ENCODE data around the gene DNAJC22.

DNA sequence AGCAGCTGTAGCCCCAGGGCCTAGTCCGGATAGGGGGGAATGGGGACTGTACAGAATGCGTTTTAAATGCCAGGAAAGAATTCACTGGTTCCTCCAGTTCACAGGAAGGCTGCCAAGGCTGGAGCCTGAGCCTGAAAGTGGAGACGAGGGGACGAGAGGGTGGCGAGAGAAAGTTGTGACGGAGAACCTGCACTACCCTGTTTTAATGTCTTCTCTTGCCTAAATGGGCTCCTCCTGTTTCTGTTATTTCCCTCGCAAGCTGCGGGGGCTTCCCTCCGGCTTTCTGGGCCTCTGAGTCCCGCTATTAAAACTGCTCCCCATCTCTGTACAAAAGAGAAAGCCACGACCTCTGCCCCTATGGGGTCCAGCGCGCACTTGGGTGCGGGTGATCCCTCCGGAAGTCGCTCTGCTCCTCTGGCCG lies 14.2 kb upstream of the DNAJC22 start:
- TF ChIP-seq, protein P1, sequence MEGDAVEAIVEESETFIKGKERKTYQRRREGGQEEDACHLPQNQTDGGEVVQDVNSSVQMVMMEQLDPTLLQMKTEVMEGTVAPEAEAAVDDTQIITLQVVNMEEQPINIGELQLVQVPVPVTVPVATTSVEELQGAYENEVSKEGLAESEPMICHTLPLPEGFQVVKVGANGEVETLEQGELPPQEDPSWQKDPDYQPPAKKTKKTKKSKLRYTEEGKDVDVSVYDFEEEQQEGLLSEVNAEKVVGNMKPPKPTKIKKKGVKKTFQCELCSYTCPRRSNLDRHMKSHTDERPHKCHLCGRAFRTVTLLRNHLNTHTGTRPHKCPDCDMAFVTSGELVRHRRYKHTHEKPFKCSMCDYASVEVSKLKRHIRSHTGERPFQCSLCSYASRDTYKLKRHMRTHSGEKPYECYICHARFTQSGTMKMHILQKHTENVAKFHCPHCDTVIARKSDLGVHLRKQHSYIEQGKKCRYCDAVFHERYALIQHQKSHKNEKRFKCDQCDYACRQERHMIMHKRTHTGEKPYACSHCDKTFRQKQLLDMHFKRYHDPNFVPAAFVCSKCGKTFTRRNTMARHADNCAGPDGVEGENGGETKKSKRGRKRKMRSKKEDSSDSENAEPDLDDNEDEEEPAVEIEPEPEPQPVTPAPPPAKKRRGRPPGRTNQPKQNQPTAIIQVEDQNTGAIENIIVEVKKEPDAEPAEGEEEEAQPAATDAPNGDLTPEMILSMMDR (IDR thresholded peaks at IDR 0.05) = no peak
- TF ChIP-seq POLR2AphosphoS5 (IDR thresholded peaks at IDR 0.05) (no peak), EP300 (IDR thresholded peaks at IDR 0.05) (no peak), POLR2A (IDR thresholded peaks at IDR 0.05) (no peak)
